Trophoblast cell (in vitro differentiated cells and primary cell): ENCODE data around the gene PRPSAP1.
A peak's percentile ranks its signal among the peaks of the same experiment; 100 is the strongest.

Source experiments
- DNase-seq, 2 donors: peaks; one replicate each; pipeline ENCODE4 v3.0.0-alpha.2; 2016
- H2AFZ ChIP-seq: 2 replicates; pipeline ENCODE4 v1.6.1; 2013; ENCODE audit warnings: low read length, moderate library complexity, mild to moderate bottlenecking; ENCODE audit not compliant: insufficient read depth, poor library complexity
- H2AK5ac ChIP-seq: 2 replicates; pipeline ENCODE4 v1.6.1; 2013; ENCODE audit warnings: mild to moderate bottlenecking, low read length
- H2BK120ac ChIP-seq: 2 replicates; pipeline ENCODE4 v1.6.1; 2013; ENCODE audit warnings: low read length, mild to moderate bottlenecking, moderate library complexity; ENCODE audit not compliant: insufficient read depth, poor library complexity
- H2BK12ac ChIP-seq: 2 replicates; pipeline ENCODE4 v1.6.1; 2013; ENCODE audit warnings: mild to moderate bottlenecking, low read length, moderate library complexity
- H2BK5ac ChIP-seq: 2 replicates; pipeline ENCODE4 v1.6.1; 2013; ENCODE audit warnings: low read length, low read depth, moderate library complexity, mild to moderate bottlenecking; ENCODE audit not compliant: poor library complexity
- H3K14ac ChIP-seq: 2 replicates; pipeline ENCODE4 v1.6.1; 2013; ENCODE audit warnings: mild to moderate bottlenecking, low read length
- H3K18ac ChIP-seq: 2 replicates; pipeline ENCODE4 v1.6.1; 2013; ENCODE audit warnings: mild to moderate bottlenecking, low read length
- H3K23ac ChIP-seq: 2 replicates; pipeline ENCODE4 v1.6.1; 2013; ENCODE audit warnings: low read length
- H3K27ac ChIP-seq: 2 replicates; pipeline ENCODE4 v1.5.1; 2013; ENCODE audit warnings: low read depth, mild to moderate bottlenecking, inconsistent platforms, low read length, moderate library complexity
- H3K27me3 ChIP-seq: 2 replicates; pipeline ENCODE4 v1.6.1; 2013; ENCODE audit warnings: inconsistent platforms, mild to moderate bottlenecking, low read length, moderate library complexity; ENCODE audit not compliant: insufficient read depth
- H3K36me3 ChIP-seq, 2 experiments: 1 replicate in 1 of 2; 2 replicates in 1 of 2; pipeline ENCODE4 v1.6.1; 2013; ENCODE audit warnings: low read length in 2 of 2, mild to moderate bottlenecking in 2 of 2, moderate library complexity in 1 of 2; ENCODE audit not compliant: insufficient read depth in 2 of 2, control insufficient read depth in 1 of 2
- H3K4ac ChIP-seq: 2 replicates; pipeline ENCODE4 v1.6.1; 2013; ENCODE audit warnings: low read depth, mild to moderate bottlenecking, low read length, moderate library complexity
- H3K4me1 ChIP-seq, 2 experiments: 1 replicate in 1 of 2; 2 replicates in 1 of 2; pipeline ENCODE4 v1.6.1; 2013; ENCODE audit warnings: low read length in 2 of 2, mild to moderate bottlenecking in 2 of 2, moderate library complexity in 1 of 2; ENCODE audit not compliant: insufficient read depth in 2 of 2, control insufficient read depth in 1 of 2
- H3K4me2 ChIP-seq: 2 replicates; pipeline ENCODE4 v1.6.1; 2013; ENCODE audit warnings: inconsistent platforms, mild to moderate bottlenecking, low read length, moderate library complexity
- H3K4me3 ChIP-seq: 2 replicates; pipeline ENCODE4 v1.5.1; 2013; ENCODE audit warnings: mild to moderate bottlenecking, low read depth, low read length, inconsistent platforms
- H3K79me1 ChIP-seq: one replicate; pipeline ENCODE4 v1.6.1; 2013; ENCODE audit warnings: low read length
- H3K79me2 ChIP-seq: 2 replicates; pipeline ENCODE4 v1.6.1; 2013; ENCODE audit warnings: low read length, mild to moderate bottlenecking; ENCODE audit not compliant: control insufficient read depth, insufficient read depth, poor library complexity
- H3K9ac ChIP-seq: 2 replicates; pipeline ENCODE4 v1.6.1; 2013; ENCODE audit warnings: mild to moderate bottlenecking, low read length
- H3K9me3 ChIP-seq: 2 replicates; pipeline ENCODE4 v1.6.1; 2013; ENCODE audit warnings: low read depth, mild to moderate bottlenecking, control low read depth, inconsistent platforms, low read length; ENCODE audit not compliant: insufficient read depth
- H4K12ac ChIP-seq: 2 replicates; pipeline ENCODE4 v1.6.1; 2013; ENCODE audit warnings: low read depth, mild to moderate bottlenecking, low read length, moderate library complexity
- H4K8ac ChIP-seq: 2 replicates; pipeline ENCODE4 v1.6.1; 2013; ENCODE audit warnings: low read depth, mild to moderate bottlenecking, low read length, moderate library complexity
- H4K91ac ChIP-seq: one replicate; pipeline ENCODE4 v1.6.1; 2013; ENCODE audit warnings: low read depth, mild to moderate bottlenecking, low read length, moderate library complexity
- WGBS: extraction: QIAGEN DNeasy Blood & Tissue Kit; methylation state at CpG from one replicate; pipeline ENCODE4 v1.1.7; 2013; ENCODE audit warnings: missing lambda C conversion rate; ENCODE audit not compliant: insufficient read length, insufficient coverage; ENCODE audit errors: extremely low coverage; 5-methylcytosine and 5-hydroxymethylcytosine counted together

Gene PRPSAP1

GRCh38 chr17:76354317-76354729 is 607 bp upstream of the PRPSAP1 start:
- peaks cover 0 to 6% of the 10 kb centered on the region in 2 experiments for H3K4me1 ChIP-seq
- H3K27me3 ChIP-seq, result no peaks in the 10 kb centered on the region
- no CpG with 5 or more reads among the region's 18 CpGs for WGBS
- H3K23ac ChIP-seq, result no peak overlapping the region
- no peaks in the 10 kb centered on the region for H3K36me3 ChIP-seq
- H2BK120ac ChIP-seq, result peak overlapping the region; percentile 100
- H3K4me2 ChIP-seq, result peak overlapping the region; percentile 83
- no peak overlapping the region for H3K18ac ChIP-seq
- H4K12ac ChIP-seq, result peak overlapping the region; percentile 34
- H3K27ac ChIP-seq, result no peak overlapping the region
- H3K9ac ChIP-seq, result peak overlapping the region; percentile 22
- H2AFZ ChIP-seq, result peak overlapping the region; percentile 99
- H2BK12ac ChIP-seq, result no peak overlapping the region
- H2BK5ac ChIP-seq, result no peak overlapping the region
- no peaks in the 10 kb centered on the region for H3K9me3 ChIP-seq
- H3K4me3 ChIP-seq, result peak overlapping the region; percentile 58
- H4K8ac ChIP-seq, result peak overlapping the region; percentile 100
- H3K79me2 ChIP-seq, result peaks cover 8% of the 10 kb centered on the region
- peak overlapping the region; percentile 5 for H3K14ac ChIP-seq
- H2AK5ac ChIP-seq, result no peak overlapping the region
- peak overlapping the region; percentile 99 for H4K91ac ChIP-seq
- DNase-seq, result no peak
- no peak overlapping the region for H3K4ac ChIP-seq
- H3K79me1 ChIP-seq, result peaks cover 9% of the 10 kb centered on the region

GRCh38 chr17:76353004-76353598 is 615 bp downstream of the PRPSAP1 start:
- Histone ChIP-seq H3K9me3 (no peaks in the 10 kb centered on the region), H4K12ac (peak overlapping the region; percentile 99), H3K9ac (peak overlapping the region; percentile 57), H3K27me3 (no peaks in the 10 kb centered on the region), H3K36me3 (no peaks in the 10 kb centered on the region), H3K23ac (no peak overlapping the region), H4K91ac (peak overlapping the region; percentile 99), H2BK12ac (no peak overlapping the region), H2BK120ac (no peak overlapping the region), H4K8ac (peak overlapping the region; percentile 100), H3K27ac (peak overlapping the region; percentile 89), H3K4ac (peak overlapping the region; percentile 1), H3K79me2 (peaks cover 8% of the 10 kb centered on the region), H2AK5ac (no peak overlapping the region), H3K4me1 (peaks cover 0 to 6% of the 10 kb centered on the region in 2 experiments), H2BK5ac (peak overlapping the region; percentile 100), H3K4me3 (peak overlapping the region; percentile 92), H3K18ac (peak overlapping the region; percentile 72), H3K14ac (peak overlapping the region; percentile 77), H3K79me1 (peaks cover 9% of the 10 kb centered on the region), H3K4me2 (peak overlapping the region; percentile 83), H2AFZ (peak overlapping the region; percentile 94)
- no peak for DNase-seq
- WGBS, result no CpG with 5 or more reads among the region's 51 CpGs

- no peak overlapping the region for H3K4me3 ChIP-seq
- H3K4me2 ChIP-seq, result no peak overlapping the region
- H2AFZ ChIP-seq, result no peak overlapping the region
- H4K8ac ChIP-seq, result no peak overlapping the region
- H3K4me1 ChIP-seq, result peaks cover 0 to 6% of the 10 kb centered on the region in 2 experiments
- H3K9me3 ChIP-seq, result no peaks in the 10 kb centered on the region
- peak in 1 of 2 donors; percentile 48 for DNase-seq
- peaks cover 6 to 10% of the 10 kb centered on the region in 2 experiments for H3K36me3 ChIP-seq
- no peak overlapping the region for H2BK5ac ChIP-seq
- H3K27ac ChIP-seq, result no peak overlapping the region
- H2AK5ac ChIP-seq, result no peak overlapping the region
- peaks cover 9% of the 10 kb centered on the region for H3K79me1 ChIP-seq
- H4K91ac ChIP-seq, result no peak overlapping the region
- no peak overlapping the region for H3K18ac ChIP-seq
- H3K14ac ChIP-seq, result no peak overlapping the region
- peaks cover 8% of the 10 kb centered on the region for H3K79me2 ChIP-seq
- H3K27me3 ChIP-seq, result no peaks in the 10 kb centered on the region
- no peak overlapping the region for H4K12ac ChIP-seq
- H2BK12ac ChIP-seq, result no peak overlapping the region
- no peak overlapping the region for H2BK120ac ChIP-seq
- no peak overlapping the region for H3K23ac ChIP-seq
- no CpG with 5 or more reads among the region's 9 CpGs for WGBS
- H3K9ac ChIP-seq, result no peak overlapping the region
- H3K4ac ChIP-seq, result no peak overlapping the region
Observed at GRCh38 chr17:76351526-76352071, 2.1 kb downstream of the PRPSAP1 start.

- Histone ChIP-seq H2BK120ac (no peak overlapping the region), H3K4ac (no peak overlapping the region)
Observed at GRCh38 chr17:76350463-76350862, 3.3 kb downstream of the PRPSAP1 start.

More at GRCh38 chr17:76350463-76350862, 3.3 kb downstream of the PRPSAP1 start:
- Histone ChIP-seq H2BK5ac (no peak overlapping the region), H2AFZ (no peak overlapping the region), H4K91ac (no peak overlapping the region), H3K9ac (no peak overlapping the region), H3K4me3 (no peak overlapping the region), H4K12ac (no peak overlapping the region), H3K36me3 (peaks cover 10 to 20% of the 10 kb centered on the region in 2 experiments), H3K4me1 (peaks cover 0 to 6% of the 10 kb centered on the region in 2 experiments), H3K27ac (no peak overlapping the region), H4K8ac (no peak overlapping the region), H3K23ac (no peak overlapping the region), H3K4me2 (no peak overlapping the region), H3K79me2 (peaks cover 8% of the 10 kb centered on the region), H3K18ac (no peak overlapping the region), H3K27me3 (no peaks in the 10 kb centered on the region), H3K79me1 (peaks cover 9% of the 10 kb centered on the region), H2AK5ac (no peak overlapping the region), H3K9me3 (no peaks in the 10 kb centered on the region), H3K14ac (no peak overlapping the region), H2BK12ac (no peak overlapping the region)
- DNase-seq, result no peak
- no CpG with 5 or more reads among the region's 5 CpGs for WGBS
